Mesothelial cell of epicardium (in vitro differentiated cells): ENCODE measurements around the gene NBEAL1. TPM values are rescaled to one million over a fixed set of nuclear protein-coding genes. Genes with fewer than 3 reads are reported as not detected.
"Not testable (repeated sequence)": the region's sequence is repeated elsewhere in the genome, so short reads cannot be mapped to it uniquely, and the experiment has no call there.

Experiments used
- DNase-seq, 2 experiments: peaks; one replicate each; pipeline ENCODE4 v3.0.0; 2021; ENCODE audit warnings: low spot score in 2 of 2; ENCODE audit not compliant: unreplicated experiment in 2 of 2
- H3K27ac Mint-ChIP-seq: 2 replicates; pipeline ENCODE4 v1.8.0; 2021; ENCODE audit warnings: mixed read lengths
- H3K27me3 Mint-ChIP-seq: 2 replicates; pipeline ENCODE4 v1.8.0; 2021; ENCODE audit warnings: low read depth, mixed read lengths
- H3K36me3 Mint-ChIP-seq: 2 replicates; pipeline ENCODE4 v1.8.0; 2021; ENCODE audit warnings: mixed read lengths
- H3K4me1 Mint-ChIP-seq: 2 replicates; pipeline ENCODE4 v1.8.0; 2021; ENCODE audit warnings: mixed read lengths
- H3K4me3 Mint-ChIP-seq: 2 replicates; pipeline ENCODE4 v1.8.0; 2021; ENCODE audit warnings: mild to moderate bottlenecking, moderate library complexity, mixed read lengths
- H3K9me3 Mint-ChIP-seq: 2 replicates; pipeline ENCODE4 v1.8.0; 2021; ENCODE audit warnings: mixed read lengths
- total RNA-seq: library from RNA; stranded (reverse); gene quantifications from 3 replicates; pipeline ENCODE4 v1.2.1, GENCODE V29; 2021
- TF ChIP-seq, protein P1 (sequence below): fragments of 200-600 bp; sonication (generic); IDR thresholded peaks from one replicate; pipeline ENCODE4 v1.5.0; 2021; ENCODE audit warnings: antibody characterized with exemption; ENCODE audit not compliant: unreplicated experiment

NBEAL1 gene
- total RNA-seq, 1 donor from 2014 or later: 36.6 TPM

DNA sequence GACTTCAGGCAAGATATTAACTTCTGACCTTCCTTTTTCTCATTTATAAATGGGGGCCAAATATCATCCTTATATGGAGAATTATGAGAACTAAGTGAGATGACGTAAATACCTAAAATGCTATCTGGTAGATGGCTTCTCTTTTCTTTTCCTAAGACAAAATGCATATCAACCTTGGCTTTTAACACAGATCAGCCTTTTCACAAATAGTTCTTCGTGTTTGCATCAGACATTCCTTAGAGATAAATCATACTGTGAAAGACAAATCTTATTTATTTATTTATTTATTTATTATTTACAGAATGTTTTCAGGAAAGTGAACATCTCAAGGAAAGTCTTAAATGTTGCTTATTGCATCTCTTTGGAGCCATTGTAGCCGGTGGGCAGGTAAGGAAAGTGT is 62.8 kb downstream of the NBEAL1 start:
- no peak overlapping the region for H3K27ac Mint-ChIP-seq
- H3K36me3 Mint-ChIP-seq: peaks cover 32% of the 10 kb centered on the region
- TF ChIP-seq, protein P1, sequence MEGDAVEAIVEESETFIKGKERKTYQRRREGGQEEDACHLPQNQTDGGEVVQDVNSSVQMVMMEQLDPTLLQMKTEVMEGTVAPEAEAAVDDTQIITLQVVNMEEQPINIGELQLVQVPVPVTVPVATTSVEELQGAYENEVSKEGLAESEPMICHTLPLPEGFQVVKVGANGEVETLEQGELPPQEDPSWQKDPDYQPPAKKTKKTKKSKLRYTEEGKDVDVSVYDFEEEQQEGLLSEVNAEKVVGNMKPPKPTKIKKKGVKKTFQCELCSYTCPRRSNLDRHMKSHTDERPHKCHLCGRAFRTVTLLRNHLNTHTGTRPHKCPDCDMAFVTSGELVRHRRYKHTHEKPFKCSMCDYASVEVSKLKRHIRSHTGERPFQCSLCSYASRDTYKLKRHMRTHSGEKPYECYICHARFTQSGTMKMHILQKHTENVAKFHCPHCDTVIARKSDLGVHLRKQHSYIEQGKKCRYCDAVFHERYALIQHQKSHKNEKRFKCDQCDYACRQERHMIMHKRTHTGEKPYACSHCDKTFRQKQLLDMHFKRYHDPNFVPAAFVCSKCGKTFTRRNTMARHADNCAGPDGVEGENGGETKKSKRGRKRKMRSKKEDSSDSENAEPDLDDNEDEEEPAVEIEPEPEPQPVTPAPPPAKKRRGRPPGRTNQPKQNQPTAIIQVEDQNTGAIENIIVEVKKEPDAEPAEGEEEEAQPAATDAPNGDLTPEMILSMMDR: no peak
- no peak for DNase-seq
- H3K4me1 Mint-ChIP-seq: peaks cover 2% of the 10 kb centered on the region
- peaks cover 9% of the 10 kb centered on the region for H3K9me3 Mint-ChIP-seq
- no peaks in the 10 kb centered on the region for H3K27me3 Mint-ChIP-seq
- no peak overlapping the region for H3K4me3 Mint-ChIP-seq

DNA sequence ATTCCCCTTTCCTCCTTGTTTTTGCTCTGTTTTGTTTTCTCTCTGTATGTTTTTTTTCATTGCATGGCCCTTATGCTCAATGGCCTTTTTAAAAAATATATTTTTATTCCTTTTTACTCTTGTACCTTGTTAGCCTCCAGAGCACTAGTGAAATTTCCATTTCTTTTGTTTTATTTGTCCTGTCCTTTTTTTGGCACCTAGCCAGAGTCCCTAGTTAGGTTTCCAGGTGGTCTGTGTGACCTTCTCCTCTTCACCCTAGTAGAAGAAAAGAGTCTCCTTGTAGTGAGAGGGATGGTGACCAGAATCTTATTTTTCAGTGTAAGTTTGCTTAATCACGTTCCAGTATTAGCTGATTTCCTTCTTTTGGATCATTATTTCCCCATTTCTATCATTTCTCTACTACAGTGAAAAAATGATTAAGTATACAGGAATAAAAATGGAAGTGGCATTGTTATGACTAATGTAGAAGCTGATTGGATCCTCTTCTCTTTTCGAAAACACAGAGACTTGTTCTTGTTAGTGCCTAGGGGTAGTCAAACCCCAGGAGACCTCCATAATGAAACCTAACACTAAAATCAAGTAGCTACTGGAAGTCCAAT is 65.9 kb downstream of the NBEAL1 start:
- Mint-ChIP-seq H3K9me3 (no peaks in the 10 kb centered on the region), H3K4me1 (peaks cover 14% of the 10 kb centered on the region), H3K27ac (no peak overlapping the region), H3K27me3 (no peaks in the 10 kb centered on the region), H3K4me3 (no peak overlapping the region), H3K36me3 (peaks cover 17% of the 10 kb centered on the region)
- no peak for DNase-seq
- TF ChIP-seq, protein P1: no peak

DNA sequence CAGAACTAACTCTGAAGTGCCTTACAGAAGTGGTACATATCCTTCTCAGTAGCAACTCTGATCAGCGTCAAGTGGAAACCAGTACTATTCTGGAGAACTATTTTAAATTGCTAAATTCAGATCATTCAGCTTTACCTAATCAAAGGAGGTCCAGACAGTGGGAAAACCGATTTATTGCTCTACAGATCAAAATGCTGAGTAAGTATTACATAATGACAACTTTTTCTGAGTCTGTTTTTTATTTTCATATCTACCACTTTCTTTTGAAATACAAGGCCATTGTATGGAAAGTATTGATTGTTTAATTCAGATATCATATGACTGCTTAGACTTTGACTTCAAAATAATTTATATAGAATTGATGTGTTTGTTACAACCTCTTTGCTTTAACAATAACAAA is 68.7 kb downstream of the NBEAL1 start:
- Mint-ChIP-seq H3K4me3 (no peak overlapping the region), H3K27ac (peak overlapping the region; percentile 7), H3K4me1 (peaks cover 14% of the 10 kb centered on the region), H3K27me3 (no peaks in the 10 kb centered on the region), H3K9me3 (no peaks in the 10 kb centered on the region), H3K36me3 (peaks cover 26% of the 10 kb centered on the region)
- TF ChIP-seq, protein P1: no peak
- DNase-seq: no peak

DNA sequence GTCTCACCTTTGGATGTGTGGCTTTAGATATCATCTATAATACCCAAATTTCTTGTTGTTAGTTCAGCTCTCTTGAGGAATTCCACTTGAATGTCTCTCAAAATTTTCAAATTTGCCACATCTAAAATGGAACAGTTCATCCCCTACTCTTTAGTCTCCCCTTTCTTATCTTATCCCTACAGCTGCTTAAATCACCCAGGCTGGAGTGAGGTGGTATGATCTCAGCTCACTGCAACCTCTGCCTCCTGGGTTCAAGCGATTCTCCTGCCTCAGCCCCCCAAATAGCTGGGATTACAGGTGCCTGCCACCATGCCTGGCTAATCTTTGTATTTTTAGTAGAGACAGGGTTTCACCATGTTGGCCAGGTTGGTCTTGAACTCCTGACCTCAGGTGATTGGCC is 71.7 kb downstream of the NBEAL1 start:
- H3K4me3 Mint-ChIP-seq: not testable (repeated sequence)

DNA sequence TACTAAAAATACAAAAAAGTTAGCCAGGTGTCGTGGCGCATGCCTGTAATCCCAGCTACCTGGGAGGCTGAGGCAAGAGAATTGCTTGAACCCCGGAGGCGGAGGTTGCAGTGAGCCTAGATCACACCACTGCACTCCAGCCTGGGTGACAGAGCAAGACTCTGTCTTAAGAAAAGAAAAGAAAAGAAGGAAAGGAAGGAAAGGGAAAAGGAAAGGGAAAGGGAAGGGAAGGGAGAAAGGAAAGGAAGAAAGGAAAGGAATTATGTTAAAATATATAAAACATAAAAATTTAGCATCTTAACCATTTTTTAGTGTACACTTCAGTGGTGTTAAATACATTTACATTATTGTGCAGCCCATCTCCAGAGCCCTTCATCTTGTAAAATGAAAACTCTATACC is 76.0 kb downstream of the NBEAL1 start:
- H3K27ac Mint-ChIP-seq, DNase-seq: not testable (repeated sequence)

More for the DNA sequence above, 71.7 kb downstream of the NBEAL1 start:
- not testable (repeated sequence) for DNase-seq, H3K27ac Mint-ChIP-seq, H3K27me3 Mint-ChIP-seq, H3K9me3 Mint-ChIP-seq
- peaks cover 21% of the 10 kb centered on the region for H3K36me3 Mint-ChIP-seq
- peaks cover 14% of the 10 kb centered on the region for H3K4me1 Mint-ChIP-seq

DNA sequence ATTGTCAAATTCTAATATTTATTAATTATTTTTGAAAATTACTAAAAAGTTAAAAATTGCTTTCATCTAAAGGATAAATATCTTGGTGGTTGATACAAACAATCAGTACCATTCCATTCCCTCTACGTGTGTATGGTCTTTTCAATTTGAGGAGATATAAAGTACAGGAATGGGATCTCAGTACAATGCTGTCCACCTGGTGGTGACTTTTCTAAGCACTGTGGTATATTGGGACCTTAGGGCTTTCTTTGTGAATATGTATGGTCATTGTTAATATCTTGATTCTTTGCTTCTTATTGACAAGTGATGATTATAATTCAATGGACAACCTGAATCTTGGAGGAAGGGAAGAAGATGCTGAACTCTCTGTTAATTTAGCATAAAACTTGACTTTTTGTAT is 83.1 kb downstream of the NBEAL1 start:
- Mint-ChIP-seq H3K4me3 (no peak overlapping the region), H3K27ac (no peak overlapping the region), H3K36me3 (peaks cover 44% of the 10 kb centered on the region), H3K4me1 (no peaks in the 10 kb centered on the region), H3K27me3 (no peaks in the 10 kb centered on the region), H3K9me3 (peaks cover 20% of the 10 kb centered on the region)
- DNase-seq: no peak
- TF ChIP-seq, protein P1: peak; percentile 40

More for the DNA sequence above, 76.0 kb downstream of the NBEAL1 start:
- not testable (repeated sequence) for H3K9me3 Mint-ChIP-seq, H3K4me1 Mint-ChIP-seq, H3K4me3 Mint-ChIP-seq, H3K27me3 Mint-ChIP-seq
- peaks cover 23% of the 10 kb centered on the region for H3K36me3 Mint-ChIP-seq

DNA sequence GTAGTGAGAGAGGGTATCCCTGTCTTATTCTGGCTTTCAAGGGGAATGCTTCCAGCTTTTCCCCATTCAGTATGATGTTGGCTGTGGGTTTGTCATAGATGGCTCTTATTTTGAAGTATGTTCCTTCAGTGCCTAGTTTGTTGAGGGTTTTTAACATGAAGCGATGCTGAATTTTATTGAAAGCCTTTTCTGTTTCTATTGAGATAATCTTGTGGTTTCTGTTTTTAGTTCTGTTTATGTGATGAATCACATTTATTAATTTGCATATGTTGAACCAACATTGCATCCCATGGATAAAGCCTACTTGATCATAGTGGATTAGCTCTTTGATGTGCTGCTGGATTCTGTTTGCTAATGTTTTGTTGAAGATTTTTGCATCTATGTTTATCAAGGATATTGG is 87.7 kb downstream of the NBEAL1 start:
- H3K4me1 Mint-ChIP-seq, H3K4me3 Mint-ChIP-seq, DNase-seq, H3K27ac Mint-ChIP-seq, H3K27me3 Mint-ChIP-seq: not testable (repeated sequence)
- Mint-ChIP-seq H3K36me3 (peaks cover 67% of the 10 kb centered on the region), H3K9me3 (peaks cover 38% of the 10 kb centered on the region)
